HG03342 (cell line): Measurements from ENCODE around the gene CDH22.

Experiments
- ATAC-seq: cut with Tn5 transposase; IDR thresholded peaks from one replicate; pipeline ENCODE4 v1.9.1; 2021; ENCODE audit warnings: mild to moderate bottlenecking, moderate library complexity; ENCODE audit not compliant: unreplicated experiment

The CDH22 gene, protein sequence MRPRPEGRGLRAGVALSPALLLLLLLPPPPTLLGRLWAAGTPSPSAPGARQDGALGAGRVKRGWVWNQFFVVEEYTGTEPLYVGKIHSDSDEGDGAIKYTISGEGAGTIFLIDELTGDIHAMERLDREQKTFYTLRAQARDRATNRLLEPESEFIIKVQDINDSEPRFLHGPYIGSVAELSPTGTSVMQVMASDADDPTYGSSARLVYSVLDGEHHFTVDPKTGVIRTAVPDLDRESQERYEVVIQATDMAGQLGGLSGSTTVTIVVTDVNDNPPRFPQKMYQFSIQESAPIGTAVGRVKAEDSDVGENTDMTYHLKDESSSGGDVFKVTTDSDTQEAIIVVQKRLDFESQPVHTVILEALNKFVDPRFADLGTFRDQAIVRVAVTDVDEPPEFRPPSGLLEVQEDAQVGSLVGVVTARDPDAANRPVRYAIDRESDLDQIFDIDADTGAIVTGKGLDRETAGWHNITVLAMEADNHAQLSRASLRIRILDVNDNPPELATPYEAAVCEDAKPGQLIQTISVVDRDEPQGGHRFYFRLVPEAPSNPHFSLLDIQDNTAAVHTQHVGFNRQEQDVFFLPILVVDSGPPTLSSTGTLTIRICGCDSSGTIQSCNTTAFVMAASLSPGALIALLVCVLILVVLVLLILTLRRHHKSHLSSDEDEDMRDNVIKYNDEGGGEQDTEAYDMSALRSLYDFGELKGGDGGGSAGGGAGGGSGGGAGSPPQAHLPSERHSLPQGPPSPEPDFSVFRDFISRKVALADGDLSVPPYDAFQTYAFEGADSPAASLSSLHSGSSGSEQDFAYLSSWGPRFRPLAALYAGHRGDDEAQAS

GRCh38 chr20:46308258-46309157 lies at the start of gene CDH22:
Gene CDH22 (minus strand): TSS chr20:46308498. CDS start chr20:46251294, 57,204 bp downstream.
- no peak for ATAC-seq

- ATAC-seq, result no peak
These were observed 48.8 kb upstream of the CDH22 start for GRCh38 chr20:46357030-46357514.

DNA sequence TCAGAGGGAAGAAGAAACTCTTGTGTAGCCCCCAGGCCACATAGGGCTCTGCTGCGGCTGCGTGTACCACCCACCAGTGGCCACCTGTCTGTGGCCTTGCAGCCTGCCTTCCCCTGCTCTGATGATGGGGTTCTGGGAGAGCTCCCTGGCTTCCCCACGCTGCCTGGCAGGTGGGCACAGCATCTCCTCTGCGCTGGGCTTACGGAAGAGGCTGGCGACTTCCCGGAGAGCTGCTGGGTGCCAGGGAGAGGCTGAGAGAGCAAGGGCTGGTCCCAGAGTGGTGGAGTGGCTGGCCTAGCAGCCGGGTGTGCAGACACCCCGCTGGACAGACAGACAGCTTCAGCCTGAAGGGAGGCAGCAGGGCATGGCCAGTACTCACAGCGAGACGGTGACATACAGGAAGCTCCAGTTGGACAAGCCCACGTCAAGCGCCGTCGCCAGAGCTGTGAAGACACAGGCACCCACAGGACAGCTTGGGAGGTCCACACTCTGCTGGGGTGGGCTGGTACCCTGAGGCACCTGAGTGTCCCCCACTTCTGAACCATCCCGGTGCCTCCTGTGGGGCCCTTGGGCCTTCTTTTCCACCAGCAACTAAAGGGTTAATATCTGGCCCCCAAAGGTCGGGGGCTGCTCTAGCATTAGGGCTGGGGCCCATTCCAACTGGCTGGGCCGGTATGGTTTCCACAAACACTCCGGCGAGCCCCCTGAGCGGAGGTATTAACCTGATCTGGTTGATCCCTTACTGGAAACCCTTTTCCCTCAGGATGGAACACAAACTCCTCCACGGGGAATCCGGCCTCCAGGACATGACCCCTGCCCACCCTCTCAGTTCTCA lies 48.1 kb upstream of the CDH22 start:
- no peak for ATAC-seq

- ATAC-seq, result no peak
These were observed 47.5 kb upstream of the CDH22 start for GRCh38 chr20:46355778-46356177.

- no peak for ATAC-seq
These were observed 46.8 kb upstream of the CDH22 start for GRCh38 chr20:46354920-46355654.

GRCh38 chr20:46354207-46354555 lies 45.9 kb upstream of the CDH22 start:
- ATAC-seq, result no peak

- ATAC-seq, result no peak
These were observed 45.4 kb upstream of the CDH22 start for GRCh38 chr20:46353500-46354206.

GRCh38 chr20:46352370-46352938 lies 44.2 kb upstream of the CDH22 start:
- no peak for ATAC-seq

DNA sequence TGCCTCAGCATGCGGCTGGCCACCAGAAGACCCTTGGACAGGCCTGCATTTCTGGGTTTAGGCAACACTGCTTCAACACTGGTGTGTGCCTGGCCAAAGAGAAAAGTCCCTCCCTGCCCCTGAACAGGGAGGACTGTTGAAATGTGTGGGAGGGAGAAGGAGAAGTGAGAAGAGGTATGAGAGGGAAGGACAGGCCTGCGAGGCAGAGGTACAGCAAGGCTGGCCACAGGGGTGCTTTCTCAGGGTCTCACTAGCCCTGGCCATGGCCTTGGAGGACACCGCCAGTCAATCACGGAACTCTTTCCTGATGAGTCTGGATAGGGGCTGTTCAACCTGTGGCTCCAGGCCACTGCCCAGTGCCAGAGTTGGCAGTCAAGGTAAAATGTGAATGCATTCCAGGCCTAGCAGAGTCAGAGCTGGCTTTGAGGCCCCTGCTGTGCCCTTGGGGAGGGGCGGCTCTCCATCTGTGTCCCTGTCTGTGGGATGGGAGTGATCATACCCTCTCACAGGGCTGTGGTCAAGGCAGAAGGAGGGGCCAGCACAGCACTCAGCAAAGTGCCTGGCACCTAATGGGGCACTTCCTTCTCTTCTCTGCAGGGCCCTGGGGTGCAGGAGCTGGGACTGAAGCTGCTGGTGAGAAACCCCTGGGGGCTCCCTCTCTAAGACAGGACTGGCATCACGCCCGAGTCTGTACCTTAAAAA lies 43.2 kb upstream of the CDH22 start:
- ATAC-seq, result no peak

GRCh38 chr20:46350986-46351267 lies 42.6 kb upstream of the CDH22 start:
- ATAC-seq, result no peak

GRCh38 chr20:46350201-46350985 lies 42.1 kb upstream of the CDH22 start:
- peak; percentile 69 for ATAC-seq

DNA sequence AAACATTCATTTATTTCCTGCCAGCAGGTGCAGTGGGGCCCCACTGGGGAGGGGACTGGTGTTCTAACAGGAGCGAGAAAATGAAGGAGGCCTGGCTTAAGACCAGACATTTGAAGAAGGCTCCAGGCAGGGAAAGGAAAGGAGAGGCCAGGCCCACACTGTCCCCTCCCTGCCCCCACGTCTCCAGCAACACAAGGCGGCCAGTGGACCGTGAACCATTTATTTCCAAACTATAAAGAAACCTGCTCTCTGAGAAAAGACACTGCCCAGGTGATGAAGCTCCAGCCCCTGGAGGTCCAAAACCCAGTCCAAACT lies 41.4 kb upstream of the CDH22 start:
- no peak for ATAC-seq

- no peak for ATAC-seq
These were observed 40.9 kb upstream of the CDH22 start for GRCh38 chr20:46349035-46349741.

DNA sequence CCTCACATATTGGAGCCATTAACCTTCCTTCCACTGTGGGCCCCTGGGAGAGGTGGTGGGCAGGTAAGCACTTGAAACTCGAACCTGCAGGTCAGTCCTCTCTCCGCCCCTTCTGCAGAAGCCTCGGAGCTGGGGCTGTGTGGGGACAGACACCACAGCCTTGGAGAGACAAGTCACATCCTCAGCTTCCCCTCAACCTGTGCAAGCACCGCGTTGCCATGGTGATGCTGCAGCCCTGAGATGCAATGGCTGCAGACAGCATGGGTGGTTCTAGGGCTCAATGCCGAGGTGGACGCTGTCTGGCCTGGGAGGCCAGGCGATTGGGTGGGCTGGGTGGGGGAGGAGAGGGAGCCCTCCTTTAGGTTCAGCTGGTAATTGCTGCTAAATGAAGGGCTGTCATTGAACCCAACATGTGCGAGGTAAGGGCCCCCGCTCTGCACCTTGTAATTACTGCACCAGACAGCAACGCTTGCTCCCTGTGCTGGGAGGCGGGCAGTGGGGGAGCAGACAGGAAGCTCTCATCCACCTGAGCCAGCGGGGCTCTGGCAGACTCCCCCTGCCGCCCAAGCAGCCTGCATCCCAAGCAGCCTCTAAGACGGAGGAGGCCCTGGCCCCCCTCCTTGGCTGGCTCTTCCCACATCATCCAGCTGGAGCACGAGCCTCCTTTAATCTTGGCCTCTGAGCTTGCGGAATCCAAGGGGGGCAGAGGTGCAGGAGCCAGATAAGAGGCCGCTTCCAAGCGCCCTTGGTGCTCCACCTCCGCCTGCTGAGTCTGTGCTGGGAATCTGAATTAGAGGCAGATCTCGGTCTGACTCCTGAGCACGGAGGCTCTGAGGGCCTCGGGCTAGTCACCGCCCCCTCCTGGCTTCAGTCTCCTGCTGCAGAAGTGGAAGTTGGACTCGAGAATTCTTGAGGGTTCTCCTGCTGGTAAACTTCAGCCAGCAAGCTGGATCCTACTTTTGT lies 39.8 kb upstream of the CDH22 start:
- ATAC-seq, result no peak

GRCh38 chr20:46346770-46347169 lies 38.5 kb upstream of the CDH22 start:
- ATAC-seq, result no peak
